GM12873 (cell line): ENCODE data around the gene ZNF423.

ENCODE experiments used
- TF ChIP-seq, protein P1 (sequence below): IDR thresholded peaks from 2 replicates; pipeline ENCODE4 v1.5.1; 2012; ENCODE audit warnings: low read depth, mild to moderate bottlenecking, moderate library complexity, low read length, control low read depth; ENCODE audit not compliant: insufficient read depth; ENCODE audit errors: missing control alignments

ZNF423 gene

DNA sequence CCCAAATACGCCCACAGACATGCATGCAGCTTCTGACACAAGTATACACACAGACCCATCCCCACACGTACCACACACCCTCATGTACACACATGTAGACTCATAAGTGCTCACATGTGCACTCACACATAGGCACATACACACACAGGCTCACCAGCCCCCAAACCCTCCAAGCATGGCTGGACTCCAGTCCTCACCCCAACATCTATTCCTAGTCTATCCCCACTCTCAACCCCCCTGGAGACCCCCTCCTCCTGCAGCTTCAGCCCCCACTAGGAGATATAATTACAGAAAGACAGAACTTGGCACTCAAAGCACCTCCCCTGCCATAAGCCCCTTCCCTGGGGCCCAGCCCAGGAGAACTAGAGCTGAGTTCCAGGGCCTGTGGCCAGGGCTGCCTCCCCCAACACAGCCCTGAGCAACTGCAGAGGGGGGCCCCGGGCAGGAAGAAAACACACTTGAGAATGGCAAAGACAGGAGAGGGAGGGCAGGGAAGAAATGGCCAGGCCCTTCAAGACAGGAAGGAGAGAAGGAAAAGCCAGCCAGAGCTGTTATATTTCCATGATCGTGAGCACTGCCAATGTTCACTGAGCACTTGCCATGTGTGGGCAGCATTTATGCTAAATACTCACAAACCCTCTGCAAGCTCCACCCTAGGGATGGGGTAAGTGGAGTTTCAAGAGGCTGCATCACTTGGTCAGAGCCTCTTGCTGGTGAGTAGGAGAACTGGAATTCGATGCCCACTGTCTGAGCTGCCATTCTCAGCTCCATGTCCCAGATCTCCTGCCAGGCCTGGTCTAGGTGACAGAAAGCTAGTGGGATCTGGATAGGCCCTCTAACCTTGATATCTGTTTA is 224.5 kb downstream of the ZNF423 start:
- TF ChIP-seq, protein P1, sequence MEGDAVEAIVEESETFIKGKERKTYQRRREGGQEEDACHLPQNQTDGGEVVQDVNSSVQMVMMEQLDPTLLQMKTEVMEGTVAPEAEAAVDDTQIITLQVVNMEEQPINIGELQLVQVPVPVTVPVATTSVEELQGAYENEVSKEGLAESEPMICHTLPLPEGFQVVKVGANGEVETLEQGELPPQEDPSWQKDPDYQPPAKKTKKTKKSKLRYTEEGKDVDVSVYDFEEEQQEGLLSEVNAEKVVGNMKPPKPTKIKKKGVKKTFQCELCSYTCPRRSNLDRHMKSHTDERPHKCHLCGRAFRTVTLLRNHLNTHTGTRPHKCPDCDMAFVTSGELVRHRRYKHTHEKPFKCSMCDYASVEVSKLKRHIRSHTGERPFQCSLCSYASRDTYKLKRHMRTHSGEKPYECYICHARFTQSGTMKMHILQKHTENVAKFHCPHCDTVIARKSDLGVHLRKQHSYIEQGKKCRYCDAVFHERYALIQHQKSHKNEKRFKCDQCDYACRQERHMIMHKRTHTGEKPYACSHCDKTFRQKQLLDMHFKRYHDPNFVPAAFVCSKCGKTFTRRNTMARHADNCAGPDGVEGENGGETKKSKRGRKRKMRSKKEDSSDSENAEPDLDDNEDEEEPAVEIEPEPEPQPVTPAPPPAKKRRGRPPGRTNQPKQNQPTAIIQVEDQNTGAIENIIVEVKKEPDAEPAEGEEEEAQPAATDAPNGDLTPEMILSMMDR: no peak

DNA sequence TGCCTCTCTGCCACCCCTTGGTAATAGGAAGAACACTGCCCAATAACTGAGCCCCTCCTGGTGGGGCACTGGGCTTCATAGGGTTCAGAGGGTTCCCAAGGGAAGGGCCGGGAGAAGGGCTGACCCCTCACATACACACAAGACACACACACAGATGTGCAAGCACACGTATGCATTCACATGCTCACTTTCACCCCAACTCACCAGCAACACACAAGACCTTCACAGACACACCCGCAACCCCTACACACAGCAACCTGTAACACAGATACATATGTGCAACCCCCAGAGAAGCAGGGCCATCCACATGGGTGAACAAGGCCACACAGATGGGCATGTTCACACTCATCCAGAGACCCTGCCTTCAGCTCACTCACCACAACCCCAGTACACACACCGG is 225.1 kb downstream of the ZNF423 start:
- TF ChIP-seq, protein P1: no peak

DNA sequence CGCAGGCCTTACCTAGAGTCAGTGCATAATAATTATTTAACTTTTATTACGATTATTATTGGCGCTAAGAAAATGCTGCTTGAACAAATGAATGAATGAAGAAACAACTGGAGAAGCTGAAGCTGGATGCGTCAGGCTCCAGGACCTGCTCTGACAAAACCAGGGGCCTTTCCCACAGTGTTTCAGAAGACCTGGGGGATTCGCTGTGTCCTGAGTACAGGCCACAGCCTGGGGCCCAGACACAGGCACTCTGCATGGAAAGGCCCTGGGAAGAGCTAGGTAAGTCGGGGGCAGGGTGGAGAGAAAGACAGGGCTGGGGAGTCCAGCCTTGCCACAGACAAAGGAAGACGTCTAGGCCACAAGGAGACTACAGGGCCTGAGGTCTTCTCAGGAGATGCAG is 226.1 kb downstream of the ZNF423 start:
- TF ChIP-seq, protein P1: no peak

- TF ChIP-seq, protein P1: no peak
These were observed 227.8 kb downstream of the ZNF423 start for GRCh38 chr16:49628148-49628547.

DNA sequence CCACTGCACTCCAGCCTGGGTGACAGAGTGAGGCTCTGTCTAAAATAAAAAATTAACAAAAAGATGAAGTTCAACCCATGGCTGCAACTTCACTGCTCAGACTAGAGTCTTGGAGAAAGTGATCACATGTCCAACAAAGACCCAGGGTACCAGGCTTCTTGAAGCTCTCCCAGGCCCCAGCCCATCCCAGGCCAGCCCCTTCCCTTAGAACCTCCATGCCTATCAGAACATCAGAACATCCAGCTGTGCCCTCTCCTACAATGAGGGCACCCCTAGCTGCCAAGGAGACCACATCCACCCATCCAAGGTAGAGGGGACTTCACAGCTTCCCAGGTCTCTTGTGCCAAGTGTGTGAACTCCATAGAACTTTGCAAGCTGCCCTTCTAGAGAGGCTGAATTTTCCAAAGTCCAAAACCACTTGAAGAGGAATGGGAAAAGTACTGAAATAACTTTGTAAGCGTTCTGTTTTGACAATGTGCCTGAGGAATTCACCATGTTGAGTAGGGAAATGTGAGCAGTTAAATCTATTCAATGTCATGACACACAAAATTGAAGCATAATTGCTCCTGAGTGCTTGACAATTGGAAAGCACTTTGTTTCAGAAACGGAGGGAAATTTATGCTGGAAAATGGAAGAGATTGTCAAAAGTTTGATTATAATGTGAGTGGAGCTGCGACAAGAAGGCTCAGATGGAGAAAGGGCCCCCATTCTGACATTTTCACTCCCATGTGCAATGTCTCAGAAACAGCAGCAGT is 230.4 kb downstream of the ZNF423 start:
- TF ChIP-seq, protein P1: no peak

GRCh38 chr16:49623501-49624266 is 232.2 kb downstream of the ZNF423 start:
- TF ChIP-seq, protein P1: no peak
